Forelimb muscle (tissue), 1 donor: ENCODE results near the gene SCRT2. TPM values are rescaled to one million over a fixed set of nuclear protein-coding genes. Genes with fewer than 3 reads are reported as not detected.

Source experiments
- DNase-seq: peaks from one replicate; pipeline ENCODE4 v3.0.0-alpha.2; 2013; ENCODE audit warnings: low read depth
- polyA plus RNA-seq: library from polyadenylated mRNA; unstranded; fragments of 120-200 nt; gene quantifications from one replicate; pipeline ENCODE4 v1.2.1, GENCODE V29; 2013; ENCODE audit not compliant: insufficient read length

SCRT2 gene
- polyA plus RNA-seq, 1 donor = not detected

GRCh38 chr20:634148-634925 lies 41.3 kb downstream of the SCRT2 start:
- no peak for DNase-seq

- no peak for DNase-seq
Measured at GRCh38 chr20:631101-631500, 44.5 kb downstream of the SCRT2 start.

GRCh38 chr20:626579-626978 lies 49.0 kb downstream of the SCRT2 start:
- DNase-seq = no peak

- DNase-seq = no peak
Measured at GRCh38 chr20:625360-625932, 50.2 kb downstream of the SCRT2 start.

GRCh38 chr20:623704-624103 lies 51.9 kb downstream of the SCRT2 start:
- no peak for DNase-seq

- DNase-seq = no peak
Measured at GRCh38 chr20:623021-623420, 52.6 kb downstream of the SCRT2 start.

GRCh38 chr20:622161-622560 lies 53.4 kb downstream of the SCRT2 start:
- no peak for DNase-seq

GRCh38 chr20:621125-621756 lies 54.4 kb downstream of the SCRT2 start:
- no peak for DNase-seq

GRCh38 chr20:620246-620645 lies 55.4 kb downstream of the SCRT2 start:
- DNase-seq = no peak

- DNase-seq = no peak
Measured at GRCh38 chr20:618980-619379, 56.6 kb downstream of the SCRT2 start.

GRCh38 chr20:617934-618690 lies 57.5 kb downstream of the SCRT2 start:
- no peak for DNase-seq

- DNase-seq = no peak
Measured at GRCh38 chr20:615514-615913, 60.1 kb downstream of the SCRT2 start.

GRCh38 chr20:611843-612185 lies 63.8 kb downstream of the SCRT2 start:
- no peak for DNase-seq

Other genes with a start within 250 kb of the SCRT2 start
- 28.8 TPM for gene TBC1D20, start 213.3 kb downstream of the SCRT2 start, polyA plus RNA-seq
- 107 TPM for gene CSNK2A1, start 132.0 kb downstream of the SCRT2 start, polyA plus RNA-seq
- gene TCF15, start 65.5 kb downstream of the SCRT2 start, polyA plus RNA-seq = 5.3 TPM
- 8.2 TPM for gene SRXN1, start 22.6 kb downstream of the SCRT2 start, polyA plus RNA-seq
- gene SLC52A3, start 92.7 kb upstream of the SCRT2 start, polyA plus RNA-seq = 0.24 TPM
- gene FAM110A, start 157.9 kb upstream of the SCRT2 start, polyA plus RNA-seq = 25.3 TPM
- 0.04 TPM for gene ANGPT4, start 240.5 kb upstream of the SCRT2 start, polyA plus RNA-seq